M059J (cell line): ENCODE measurements around the gene CHST7. TPM values are rescaled to one million over a fixed set of nuclear protein-coding genes. Genes with fewer than 3 reads are reported as not detected.
A peak's percentile ranks its signal among the peaks of the same experiment; 100 is the strongest.

ENCODE experiments used
- DNase-seq: peaks from one replicate; pipeline ENCODE4 v3.0.0-alpha.2; 2012; ENCODE audit warnings: low read depth
- total RNA-seq: library from RNA; depleted of rRNA; stranded (reverse); fragments of >200 nt; shearing (Covaris generic); gene quantifications from 2 replicates; pipeline ENCODE4 v1.2.3, GENCODE V29; 2014

Gene CHST7
- total RNA-seq, 1 experiment from 2014 or later, result 17.4 TPM

- peak; percentile 81 for DNase-seq
Measured at GRCh38 chrX:46573892-46574773, 568 bp downstream of the CHST7 start.

GRCh38 chrX:46574774-46575381 is 1.3 kb downstream of the CHST7 start:
- no peak for DNase-seq

- DNase-seq, result no peak
Measured at GRCh38 chrX:46575586-46575985, 2.0 kb downstream of the CHST7 start.

- no peak for DNase-seq
Measured at GRCh38 chrX:46575991-46576392, 2.4 kb downstream of the CHST7 start.

- DNase-seq, result no peak
Measured at GRCh38 chrX:46576458-46576857, 2.9 kb downstream of the CHST7 start.

GRCh38 chrX:46577221-46578005 is 3.8 kb downstream of the CHST7 start:
- peak; percentile 69 for DNase-seq

- no peak for DNase-seq
Measured at GRCh38 chrX:46579250-46579649, 5.7 kb downstream of the CHST7 start.

- no peak for DNase-seq
Measured at GRCh38 chrX:46580613-46581012, 7.0 kb downstream of the CHST7 start.

GRCh38 chrX:46582325-46582724 is 8.8 kb downstream of the CHST7 start:
- DNase-seq, result peak; percentile 82

GRCh38 chrX:46582966-46583365 is 9.4 kb downstream of the CHST7 start:
- DNase-seq, result peak; percentile 86

GRCh38 chrX:46584736-46585135 is 11.2 kb downstream of the CHST7 start:
- DNase-seq, result no peak

GRCh38 chrX:46587158-46587557 is 13.6 kb downstream of the CHST7 start:
- peak; percentile 66 for DNase-seq

GRCh38 chrX:46587753-46588171 is 14.2 kb downstream of the CHST7 start:
- no peak for DNase-seq

- DNase-seq, result peak; percentile 72
Measured at GRCh38 chrX:46588263-46588662, 14.7 kb downstream of the CHST7 start.

GRCh38 chrX:46589977-46590723 is 16.6 kb downstream of the CHST7 start:
- peak; percentile 87 for DNase-seq

GRCh38 chrX:46595084-46595483 is 21.5 kb downstream of the CHST7 start:
- no peak for DNase-seq

GRCh38 chrX:46597208-46597607 is 23.6 kb downstream of the CHST7 start:
- DNase-seq, result no peak

GRCh38 chrX:46597771-46598170 is 24.2 kb downstream of the CHST7 start:
- no peak for DNase-seq

- no peak for DNase-seq
Measured at GRCh38 chrX:46599051-46599560, 25.5 kb downstream of the CHST7 start.

GRCh38 chrX:46601283-46601682 is 27.7 kb downstream of the CHST7 start:
- no peak for DNase-seq

GRCh38 chrX:46602468-46603102 is 29.0 kb downstream of the CHST7 start:
- DNase-seq, result no peak
